Kasumi-1 (cell line): ENCODE measurements around the gene BCL2.

Experiments
- DNase-seq, 2 experiments: peaks; one replicate each; lab custom pipeline; 2025; lab: John Stamatoyannopoulos, UW

BCL2 gene

DNA sequence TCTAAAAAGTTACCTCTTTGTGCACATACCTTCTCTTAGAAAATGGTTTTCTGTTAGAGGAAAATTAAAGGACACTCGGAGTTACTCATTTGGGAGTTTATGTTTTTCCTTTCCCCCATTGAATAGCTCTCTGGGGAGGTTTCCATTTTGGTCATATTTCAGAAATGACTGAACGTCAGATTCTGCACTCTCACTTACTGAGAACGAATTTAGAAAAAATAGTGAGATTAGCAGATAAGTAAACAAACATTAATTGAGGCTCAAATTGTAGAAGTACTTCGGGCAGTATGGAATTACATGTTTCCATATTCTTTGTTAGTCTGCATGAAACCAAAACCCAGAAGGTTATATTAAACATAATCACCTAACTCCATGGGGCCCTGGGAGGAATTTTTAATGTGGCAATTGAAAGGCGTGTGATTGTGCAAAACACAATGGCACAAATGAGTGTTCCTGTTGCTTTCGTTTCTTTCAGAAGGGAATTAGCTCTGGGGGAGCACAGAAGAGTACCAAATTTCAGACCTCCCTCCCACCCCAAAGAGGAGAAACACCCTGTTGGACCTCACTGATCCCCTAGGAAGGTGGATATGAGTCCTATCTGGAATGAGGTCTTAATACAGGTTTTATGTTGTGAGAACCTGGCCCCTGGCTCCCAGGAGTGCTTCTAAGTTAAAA is 212.3 kb downstream of the BCL2 start:
- DNase-seq, result no peak

DNA sequence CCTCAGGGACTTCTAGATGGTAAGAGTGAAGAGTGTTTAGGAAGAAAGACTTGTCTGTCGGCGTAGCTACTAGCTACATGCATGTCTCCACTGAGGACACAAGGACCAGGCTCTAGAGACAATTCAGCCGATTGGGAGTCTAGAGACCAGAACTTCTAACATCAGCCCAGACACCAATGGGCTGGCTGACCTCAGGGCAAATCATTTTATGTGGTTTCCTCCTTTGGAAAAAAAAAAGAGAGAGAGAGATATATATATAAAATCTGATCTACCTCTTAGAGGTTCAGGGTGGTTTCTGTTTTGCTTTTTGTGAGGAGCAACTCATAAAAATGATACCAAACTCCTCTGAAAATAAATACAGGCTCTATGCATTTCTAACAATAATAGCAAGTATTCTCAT is 212.8 kb downstream of the BCL2 start:
- no peak for DNase-seq

GRCh38 chr18:63105636-63106316 is 213.8 kb downstream of the BCL2 start:
- no peak for DNase-seq

- DNase-seq, result no peak
Measured at GRCh38 chr18:63104868-63105267, 214.7 kb downstream of the BCL2 start.

DNA sequence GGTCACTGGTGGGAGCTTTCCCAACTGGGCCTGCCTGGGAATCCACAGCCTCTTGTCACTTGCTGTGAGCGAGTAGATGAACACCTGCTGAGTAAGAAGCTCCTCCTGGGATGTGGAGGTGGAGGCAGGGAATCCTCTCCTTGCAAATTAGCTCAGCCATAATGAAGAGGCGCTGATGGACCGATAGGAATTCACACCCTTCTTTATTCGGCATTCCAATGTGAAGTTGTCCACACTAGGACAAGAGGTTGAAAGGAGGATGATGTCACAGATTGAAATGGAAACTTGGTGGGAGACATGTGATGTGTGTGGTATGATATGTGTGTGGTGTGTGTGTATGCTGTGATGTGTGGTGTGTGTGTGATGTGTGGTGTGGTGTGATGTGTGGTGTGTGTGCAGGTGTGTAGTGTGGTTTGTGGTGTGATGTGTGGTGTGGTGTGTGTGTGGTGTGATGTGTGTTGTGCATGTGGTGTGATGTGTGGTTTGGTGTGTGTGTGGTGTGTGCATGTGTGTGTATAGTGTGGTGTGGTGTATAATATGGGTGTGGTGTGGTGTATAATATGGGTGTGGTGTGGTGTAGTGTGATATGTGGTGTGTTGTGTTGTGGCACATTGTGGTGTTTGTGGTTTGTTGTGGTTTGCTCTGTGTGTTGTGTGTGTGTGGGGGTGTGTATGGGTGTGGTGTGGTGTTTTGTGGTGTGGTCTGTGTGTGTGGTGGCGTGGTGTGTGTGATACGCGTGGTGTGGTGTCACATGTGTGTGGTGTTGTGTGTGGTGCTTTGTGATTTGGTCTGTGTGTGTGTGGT is 216.4 kb downstream of the BCL2 start:
- no peak for DNase-seq

DNA sequence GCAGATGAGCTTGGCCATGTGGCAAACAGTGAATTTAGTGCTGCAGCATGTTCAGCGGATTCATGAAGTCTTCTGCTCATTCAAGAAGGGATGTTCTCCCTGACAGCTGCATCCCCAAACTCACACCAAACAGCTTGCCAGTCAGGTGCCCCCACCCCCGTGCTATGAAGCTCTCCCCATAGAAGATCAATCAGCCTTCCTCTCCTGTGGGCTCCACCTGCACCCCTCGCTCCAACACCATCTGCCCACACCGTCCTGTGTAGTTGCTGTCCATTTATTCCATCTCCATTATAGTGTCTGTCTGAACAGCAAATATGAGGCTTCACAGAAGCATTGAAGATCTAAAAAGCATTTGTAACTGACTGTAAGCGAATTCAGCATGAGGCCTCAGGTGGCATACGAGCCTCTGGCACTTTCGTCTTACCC is 218.9 kb downstream of the BCL2 start:
- DNase-seq, result no peak

DNA sequence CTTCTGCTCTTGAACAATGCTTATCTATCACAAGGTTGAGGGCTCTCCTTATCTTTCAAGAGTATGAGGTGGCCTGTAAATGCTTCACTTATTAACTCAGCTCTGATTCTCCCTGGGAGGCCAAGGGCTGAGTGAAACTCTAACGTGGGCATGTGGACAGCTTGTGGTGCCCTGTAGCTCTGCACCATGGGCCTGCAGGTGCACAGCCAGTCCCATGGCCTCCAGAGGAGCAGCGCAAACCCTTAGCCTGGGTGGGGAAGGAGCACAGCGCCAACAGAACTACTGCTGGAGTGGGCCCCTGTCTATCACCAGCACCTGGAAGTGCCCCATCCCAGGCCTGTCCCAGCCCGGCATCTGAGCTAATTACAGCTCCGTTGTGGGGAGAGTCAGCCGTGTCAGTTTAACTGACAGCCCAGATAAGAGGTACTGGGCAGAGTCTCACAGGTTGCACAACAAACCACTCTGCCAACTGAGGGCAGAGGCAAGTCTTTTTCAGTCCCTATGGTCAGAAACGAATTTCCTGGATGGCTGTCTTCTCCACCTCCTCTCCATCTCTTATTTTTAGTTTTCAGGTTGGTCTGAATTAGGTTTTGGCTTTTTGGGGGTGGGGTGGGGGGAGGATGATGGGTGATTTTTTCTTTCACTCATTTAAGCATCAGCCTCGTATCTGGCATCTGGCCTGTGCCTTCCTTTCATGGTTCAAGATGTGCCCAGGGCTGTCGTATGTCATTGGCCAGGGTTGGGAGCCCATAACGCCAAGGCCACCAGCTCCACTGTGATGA is 219.5 kb downstream of the BCL2 start:
- peak; percentile 91 to 96 for DNase-seq

GRCh38 chr18:63099091-63099840 is 220.3 kb downstream of the BCL2 start:
- DNase-seq, result no peak

- peak; percentile 47 to 73 for DNase-seq
Measured at GRCh38 chr18:63098018-63098981, 221.3 kb downstream of the BCL2 start.

- DNase-seq, result no peak
Measured at GRCh38 chr18:63097178-63097577, 222.4 kb downstream of the BCL2 start.

DNA sequence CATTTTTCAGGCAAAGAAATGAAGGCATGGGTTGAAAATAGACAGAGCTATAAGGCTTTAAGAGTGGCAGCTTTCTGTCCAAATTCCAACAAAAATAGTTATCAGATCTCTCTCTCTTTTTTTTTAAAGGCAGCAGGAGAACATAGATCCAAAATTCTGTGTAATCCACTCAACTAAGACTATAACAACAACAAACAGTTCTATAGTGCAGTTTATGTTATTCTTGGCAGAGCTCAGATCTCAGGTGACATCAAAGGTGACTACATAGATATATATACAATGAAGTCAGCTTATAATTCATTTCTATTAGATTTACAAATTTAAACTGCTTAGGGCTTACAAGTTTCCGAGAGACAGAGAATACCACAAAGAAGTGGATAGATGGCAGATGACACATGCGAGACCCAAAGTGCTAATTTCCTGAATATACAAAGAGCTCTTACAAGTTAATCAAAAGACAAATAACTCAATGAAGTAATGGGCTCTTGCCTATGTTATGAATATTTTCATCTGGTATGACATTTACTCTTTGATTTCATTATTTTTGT is 223.2 kb downstream of the BCL2 start:
- no peak for DNase-seq

DNA sequence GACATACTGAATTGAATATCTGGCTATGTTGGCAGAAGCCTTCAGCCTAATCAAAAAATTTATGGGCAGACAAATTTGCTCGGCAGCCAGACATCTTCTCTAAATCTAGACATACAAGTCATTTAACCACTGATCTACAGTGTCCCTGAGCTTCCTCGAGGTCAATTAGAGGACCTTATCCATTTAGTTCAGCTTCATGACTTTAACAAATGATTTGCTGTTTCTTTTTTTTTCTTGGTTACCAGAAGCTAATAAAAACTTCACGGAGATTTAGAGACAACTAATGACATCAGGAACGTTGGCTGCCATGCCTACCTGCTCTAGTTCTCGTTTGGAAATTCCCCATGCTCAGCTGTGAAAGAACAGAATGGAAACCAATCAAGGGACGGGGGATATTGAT is 223.8 kb downstream of the BCL2 start:
- DNase-seq, result no peak

GRCh38 chr18:63091671-63092364 is 227.8 kb downstream of the BCL2 start:
- DNase-seq, result no peak

DNA sequence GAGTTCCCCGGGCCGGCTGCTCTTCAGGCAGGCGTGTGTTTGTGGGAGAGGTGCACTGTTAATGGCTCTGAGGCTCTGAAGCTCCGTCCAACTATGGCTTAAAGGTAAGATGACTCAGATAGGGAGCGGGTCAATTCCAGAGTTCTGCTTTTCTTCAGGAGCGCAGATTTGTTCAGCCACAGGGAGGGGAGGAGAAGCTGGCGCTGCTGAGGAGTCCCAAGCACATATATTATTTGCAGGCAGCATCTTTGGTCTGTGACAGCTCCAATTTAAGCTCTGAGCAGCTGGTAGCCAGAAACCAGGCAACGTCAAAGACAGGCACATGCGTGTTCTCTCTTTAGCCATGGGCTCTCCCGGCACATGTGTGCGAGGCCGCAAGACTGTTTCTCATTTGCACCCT is 229.2 kb downstream of the BCL2 start:
- DNase-seq, result no peak

DNA sequence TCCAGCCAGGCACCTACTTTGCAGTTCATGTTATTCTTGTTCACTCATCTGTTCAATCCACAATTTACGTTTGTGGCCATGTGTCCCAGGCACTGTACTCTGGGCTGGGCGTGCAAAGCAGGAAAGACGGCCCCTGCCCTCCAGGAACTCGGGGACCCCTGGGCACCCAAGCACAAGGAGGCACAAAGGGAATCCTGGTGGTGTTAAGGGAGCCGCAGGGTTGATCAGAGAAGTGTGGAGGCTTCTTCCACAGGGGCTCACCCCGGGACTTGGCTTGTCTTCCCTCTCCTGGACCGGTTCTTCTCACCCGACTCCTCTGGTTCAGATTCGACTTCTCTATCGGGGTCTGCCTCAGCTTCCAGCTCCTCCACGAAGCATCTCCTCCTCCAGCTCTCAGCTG is 230.5 kb downstream of the BCL2 start:
- DNase-seq, result no peak

GRCh38 chr18:63088262-63088661 is 231.3 kb downstream of the BCL2 start:
- no peak for DNase-seq

- DNase-seq, result no peak
Measured at GRCh38 chr18:63087421-63088230, 231.9 kb downstream of the BCL2 start.

GRCh38 chr18:63085611-63086010 is 234.0 kb downstream of the BCL2 start:
- no peak for DNase-seq
